Mesendoderm (in vitro differentiated cells): Measurements from ENCODE around the gene RITA1.

Experiments
- DNase-seq: peaks from one replicate; pipeline ENCODE4 v3.0.0; 2013
- H2AK5ac ChIP-seq: 2 replicates; pipeline ENCODE4 v1.6.1; 2013; ENCODE audit warnings: low read length, inconsistent platforms
- H2BK120ac ChIP-seq: 2 replicates; pipeline ENCODE4 v1.6.1; 2013; ENCODE audit warnings: low read depth, mild to moderate bottlenecking, low read length, moderate library complexity, mixed read lengths
- H2BK15ac ChIP-seq: replicated peaks from 2 replicates; pipeline ENCODE4 v1.6.1; 2013; ENCODE audit warnings: low read depth, mild to moderate bottlenecking, moderate library complexity
- H2BK5ac ChIP-seq: 2 replicates; pipeline ENCODE4 v1.6.1; 2013; ENCODE audit warnings: low read length, inconsistent platforms
- H3K18ac ChIP-seq: 2 replicates; pipeline ENCODE4 v1.6.1; 2013; ENCODE audit warnings: mild to moderate bottlenecking, low read length, mixed read lengths
- H3K23ac ChIP-seq: one replicate; pipeline ENCODE4 v1.6.1; 2013; ENCODE audit warnings: low read length
- H3K27ac ChIP-seq: 2 replicates; pipeline ENCODE4 v1.5.1; 2013; ENCODE audit warnings: low read depth, mild to moderate bottlenecking, inconsistent platforms, low read length, moderate library complexity
- H3K27me3 ChIP-seq: 2 replicates; pipeline ENCODE4 v1.6.1; 2013; ENCODE audit warnings: low read length, control low read depth, mild to moderate bottlenecking, inconsistent platforms; ENCODE audit not compliant: insufficient read depth, poor library complexity
- H3K36me3 ChIP-seq: 2 replicates; pipeline ENCODE4 v1.6.1; 2013; ENCODE audit warnings: low read length, inconsistent platforms; ENCODE audit not compliant: control insufficient read depth, insufficient read depth
- H3K4ac ChIP-seq: one replicate; pipeline ENCODE4 v1.6.1; 2013; ENCODE audit warnings: low read depth, mild to moderate bottlenecking, low read length, moderate library complexity
- H3K4me1 ChIP-seq: 2 replicates; pipeline ENCODE4 v1.6.1; 2013; ENCODE audit warnings: low read depth, low read length, inconsistent platforms; ENCODE audit not compliant: control insufficient read depth
- H3K4me2 ChIP-seq: 2 replicates; pipeline ENCODE4 v1.6.1; 2013; ENCODE audit warnings: low read length
- H3K4me3 ChIP-seq: 2 replicates; pipeline ENCODE4 v1.5.1; 2013; ENCODE audit warnings: mild to moderate bottlenecking, low read length
- H3K56ac ChIP-seq: one replicate; pipeline ENCODE4 v1.6.1; 2013; ENCODE audit warnings: low read length
- H3K79me1 ChIP-seq: 2 replicates; pipeline ENCODE4 v1.6.1; 2013; ENCODE audit warnings: low read length, inconsistent platforms
- H3K79me2 ChIP-seq: 2 replicates; pipeline ENCODE4 v1.6.1; 2013; ENCODE audit warnings: mild to moderate bottlenecking, low read length; ENCODE audit not compliant: control insufficient read depth, insufficient read depth
- H3K9ac ChIP-seq: 2 replicates; pipeline ENCODE4 v1.6.1; 2013; ENCODE audit warnings: low read length, inconsistent platforms
- H4K5ac ChIP-seq: one replicate; pipeline ENCODE4 v1.6.1; 2013; ENCODE audit warnings: low read length
- H4K8ac ChIP-seq: one replicate; pipeline ENCODE4 v1.6.1; 2013; ENCODE audit warnings: low read depth, mild to moderate bottlenecking, control low read depth, low read length, moderate library complexity
- WGBS: extraction: QIAGEN DNeasy Blood & Tissue Kit; methylation state at CpG from one replicate; pipeline ENCODE4 v1.1.7; 2013; ENCODE audit warnings: low lambda C conversion rate, missing lambda C conversion rate; ENCODE audit not compliant: insufficient coverage; ENCODE audit errors: extremely low coverage; 5-methylcytosine and 5-hydroxymethylcytosine counted together

RITA1 gene

GRCh38 chr12:113180333-113180732 is 5.2 kb upstream of the RITA1 start:
- no peak overlapping the region for H3K27ac ChIP-seq
- H3K36me3 ChIP-seq: peaks cover 14% of the 10 kb centered on the region
- H2BK15ac ChIP-seq: no peak overlapping the region
- no peak overlapping the region for H3K18ac ChIP-seq
- no peak overlapping the region for H3K56ac ChIP-seq
- no peak overlapping the region for H3K9ac ChIP-seq
- WGBS: no CpG with 5 or more reads among the region's 4 CpGs
- H2BK5ac ChIP-seq: no peak overlapping the region
- no peaks in the 10 kb centered on the region for H3K4me1 ChIP-seq
- peaks cover 8% of the 10 kb centered on the region for H3K79me1 ChIP-seq
- no peak for DNase-seq
- H3K23ac ChIP-seq: no peak overlapping the region
- peaks cover 19% of the 10 kb centered on the region for H3K79me2 ChIP-seq
- no peak overlapping the region for H4K8ac ChIP-seq
- no peak overlapping the region for H2AK5ac ChIP-seq
- H3K27me3 ChIP-seq: no peaks in the 10 kb centered on the region
- H3K4me3 ChIP-seq: no peak overlapping the region
- no peak overlapping the region for H2BK120ac ChIP-seq
- no peak overlapping the region for H4K5ac ChIP-seq
- no peak overlapping the region for H3K4ac ChIP-seq
- H3K4me2 ChIP-seq: no peak overlapping the region

GRCh38 chr12:113181975-113182374 is 3.5 kb upstream of the RITA1 start:
- H4K8ac ChIP-seq: no peak overlapping the region
- no peak overlapping the region for H2BK120ac ChIP-seq
- no peak for DNase-seq
- H3K36me3 ChIP-seq: peaks cover 13% of the 10 kb centered on the region
- no peak overlapping the region for H3K4ac ChIP-seq
- H3K27ac ChIP-seq: no peak overlapping the region
- WGBS: no CpG with 5 or more reads among the region's 3 CpGs
- H3K18ac ChIP-seq: no peak overlapping the region
- no peak overlapping the region for H3K23ac ChIP-seq
- no peak overlapping the region for H3K4me3 ChIP-seq
- no peak overlapping the region for H2AK5ac ChIP-seq
- no peaks in the 10 kb centered on the region for H3K27me3 ChIP-seq
- H3K56ac ChIP-seq: no peak overlapping the region
- peaks cover 13% of the 10 kb centered on the region for H3K79me1 ChIP-seq
- H3K4me1 ChIP-seq: no peaks in the 10 kb centered on the region
- no peak overlapping the region for H2BK15ac ChIP-seq
- H4K5ac ChIP-seq: no peak overlapping the region
- peaks cover 22% of the 10 kb centered on the region for H3K79me2 ChIP-seq
- H3K4me2 ChIP-seq: no peak overlapping the region
- no peak overlapping the region for H3K9ac ChIP-seq
- H2BK5ac ChIP-seq: no peak overlapping the region

DNA sequence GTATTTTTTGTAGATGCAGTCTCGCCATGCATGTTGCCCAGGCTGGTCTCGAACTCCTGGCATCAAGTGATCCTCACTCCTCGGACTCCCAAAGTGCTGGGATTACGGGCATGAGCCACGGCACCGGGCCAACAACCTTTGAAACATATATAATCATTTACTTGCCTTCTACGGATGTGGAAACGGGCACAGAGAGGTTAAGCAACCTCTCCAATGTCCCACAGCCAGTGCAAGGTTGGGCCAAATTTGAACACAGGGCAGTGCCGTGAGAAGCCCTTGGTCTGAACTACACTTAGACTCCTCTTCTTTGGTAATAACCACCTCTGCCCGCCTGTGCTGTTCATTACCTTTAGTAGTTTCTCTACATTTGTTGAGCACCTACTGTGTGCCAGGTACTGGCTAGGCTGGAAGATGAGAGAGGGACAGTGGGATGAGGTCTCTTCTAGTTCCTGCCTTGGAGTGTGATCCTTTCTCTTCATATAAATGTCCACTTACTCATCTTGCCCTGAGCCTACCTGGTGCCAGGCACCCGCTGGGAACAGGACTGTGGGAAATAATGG is 2.4 kb upstream of the RITA1 start:
- Histone ChIP-seq H3K36me3 (peaks cover 10% of the 10 kb centered on the region), H3K56ac (no peak overlapping the region), H4K8ac (no peak overlapping the region), H3K79me2 (peaks cover 22% of the 10 kb centered on the region), H3K4me1 (no peaks in the 10 kb centered on the region), H3K4ac (no peak overlapping the region), H2BK120ac (no peak overlapping the region), H3K4me2 (no peak overlapping the region), H3K23ac (no peak overlapping the region), H3K27me3 (no peaks in the 10 kb centered on the region), H3K79me1 (peaks cover 16% of the 10 kb centered on the region), H3K4me3 (no peak overlapping the region), H4K5ac (no peak overlapping the region), H3K9ac (no peak overlapping the region), H2BK15ac (no peak overlapping the region), H3K27ac (no peak overlapping the region), H2AK5ac (no peak overlapping the region), H2BK5ac (no peak overlapping the region), H3K18ac (no peak overlapping the region)
- no peak for DNase-seq
- WGBS: no CpG with 5 or more reads among the region's 11 CpGs

DNA sequence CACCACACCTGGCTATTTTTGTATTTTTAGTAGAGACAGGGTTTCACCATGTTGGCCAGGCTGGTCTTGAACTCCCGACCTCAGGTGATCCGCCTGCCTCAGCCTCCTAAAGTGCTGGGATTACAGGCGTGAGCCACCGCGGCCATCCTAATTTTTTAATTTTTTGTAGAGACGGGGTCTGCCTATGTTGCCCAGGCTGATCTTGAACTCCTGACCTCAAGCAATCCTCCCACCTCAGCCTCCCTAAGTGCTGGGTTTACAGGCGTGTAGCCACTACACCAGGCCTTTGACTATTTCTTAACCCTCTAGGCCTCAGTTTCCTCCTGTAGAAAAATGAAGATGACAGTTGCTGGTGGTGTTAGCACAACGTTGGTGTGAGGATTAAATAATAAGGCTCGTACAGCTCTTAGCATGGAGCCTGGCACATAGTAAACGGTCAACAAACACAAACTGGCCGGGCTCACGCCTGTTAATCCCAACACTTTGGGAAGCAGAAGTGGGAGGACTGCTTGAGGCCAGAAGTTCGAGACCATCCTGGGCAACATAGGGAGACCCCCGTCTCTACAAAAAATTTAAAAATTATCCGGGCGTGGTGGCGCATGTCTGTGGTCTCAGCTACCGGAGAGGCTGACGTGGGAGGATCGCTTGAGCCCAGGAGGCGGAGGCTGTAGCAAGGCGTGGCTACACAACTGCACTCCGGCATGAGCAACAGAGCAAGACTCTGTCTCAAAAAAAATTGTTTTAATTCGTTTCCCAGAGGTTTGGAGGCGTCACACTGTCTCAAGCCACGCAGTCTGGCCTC is 1.2 kb upstream of the RITA1 start:
- Histone ChIP-seq H3K36me3 (peaks cover 8% of the 10 kb centered on the region), H3K9ac (peak overlapping the region; percentile 96), H3K4me3 (peak overlapping the region; percentile 78), H3K4me2 (peak overlapping the region; percentile 10), H3K27me3 (no peaks in the 10 kb centered on the region), H2BK15ac (no peak overlapping the region), H3K23ac (no peak overlapping the region), H3K56ac (peak overlapping the region; percentile 84), H4K5ac (no peak overlapping the region), H4K8ac (no peak overlapping the region), H2BK120ac (no peak overlapping the region), H3K27ac (no peak overlapping the region), H3K18ac (no peak overlapping the region), H2BK5ac (no peak overlapping the region), H2AK5ac (no peak overlapping the region), H3K79me1 (peaks cover 17% of the 10 kb centered on the region), H3K79me2 (peaks cover 22% of the 10 kb centered on the region), H3K4me1 (no peaks in the 10 kb centered on the region), H3K4ac (no peak overlapping the region)
- DNase-seq: no peak
- no CpG with 5 or more reads among the region's 26 CpGs for WGBS

- peak; percentile 93 for DNase-seq
- Histone ChIP-seq H4K5ac (no peak overlapping the region), H3K9ac (peak overlapping the region; percentile 96), H3K27ac (peak overlapping the region; percentile 82), H3K4me1 (no peaks in the 10 kb centered on the region), H3K4ac (peak overlapping the region; percentile 99), H3K4me2 (peak overlapping the region; percentile 44), H2BK15ac (no peak overlapping the region), H2BK5ac (no peak overlapping the region), H3K27me3 (no peaks in the 10 kb centered on the region), H3K18ac (peak overlapping the region; percentile 95), H3K56ac (peak overlapping the region; percentile 97), H3K36me3 (peaks cover 4% of the 10 kb centered on the region), H2BK120ac (no peak overlapping the region), H4K8ac (peak overlapping the region; percentile 70), H3K79me1 (peaks cover 17% of the 10 kb centered on the region), H2AK5ac (no peak overlapping the region), H3K23ac (no peak overlapping the region), H3K79me2 (peaks cover 22% of the 10 kb centered on the region), H3K4me3 (peak overlapping the region; percentile 97)
- no CpG with 5 or more reads among the region's 20 CpGs for WGBS
Observed at GRCh38 chr12:113184900-113185179, 681 bp upstream of the RITA1 start.

GRCh38 chr12:113186033-113186365 is 478 bp downstream of the RITA1 start:
- H3K4me3 ChIP-seq: peak overlapping the region; percentile 38
- H2BK15ac ChIP-seq: no peak overlapping the region
- no peaks in the 10 kb centered on the region for H3K27me3 ChIP-seq
- H2BK5ac ChIP-seq: no peak overlapping the region
- peaks cover 2% of the 10 kb centered on the region for H3K36me3 ChIP-seq
- no peak overlapping the region for H4K5ac ChIP-seq
- H3K56ac ChIP-seq: peak overlapping the region; percentile 81
- no peak overlapping the region for H4K8ac ChIP-seq
- H2AK5ac ChIP-seq: no peak overlapping the region
- no peak overlapping the region for H3K27ac ChIP-seq
- H3K23ac ChIP-seq: no peak overlapping the region
- DNase-seq: peak; percentile 64
- H3K4me1 ChIP-seq: no peaks in the 10 kb centered on the region
- H3K4ac ChIP-seq: no peak overlapping the region
- peak overlapping the region; percentile 4 for H3K4me2 ChIP-seq
- WGBS: no CpG with 5 or more reads among the region's 11 CpGs
- H3K18ac ChIP-seq: peak overlapping the region; percentile 51
- peaks cover 22% of the 10 kb centered on the region for H3K79me2 ChIP-seq
- peaks cover 12% of the 10 kb centered on the region for H3K79me1 ChIP-seq
- peak overlapping the region; percentile 75 for H3K9ac ChIP-seq
- no peak overlapping the region for H2BK120ac ChIP-seq
